Hepatocyte (in vitro differentiated cells): Measurements from ENCODE around the gene PRKCSH. TPM values are rescaled to one million over a fixed set of nuclear protein-coding genes. Genes with fewer than 3 reads are reported as not detected.

ENCODE experiments used
- DNase-seq: peaks from one replicate; pipeline ENCODE4 v3.0.0-alpha.2; 2016; ENCODE audit warnings: low spot score
- H2AFZ ChIP-seq: fragments of 200-600 bp; sonication (generic); 2 replicates; pipeline ENCODE4 v1.6.0; 2016; ENCODE audit warnings: antibody characterized with exemption, mild to moderate bottlenecking
- H3K27ac ChIP-seq: fragments of 200-600 bp; sonication (generic); 2 replicates; pipeline ENCODE4 v1.5.1; 2016; ENCODE audit warnings: mild to moderate bottlenecking
- H3K27me3 ChIP-seq: fragments of 200-600 bp; sonication (generic); 2 replicates; pipeline ENCODE4 v1.6.1; 2016
- H3K36me3 ChIP-seq: fragments of 200-600 bp; sonication (generic); replicated peaks from 2 replicates; pipeline ENCODE4 v1.5.1; 2016; ENCODE audit warnings: low read depth; ENCODE audit not compliant: insufficient read depth
- H3K4me1 ChIP-seq: fragments of 200-600 bp; sonication (generic); 2 replicates; pipeline ENCODE4 v1.5.1; 2016; ENCODE audit warnings: mild to moderate bottlenecking, moderate library complexity; ENCODE audit not compliant: insufficient read depth
- H3K4me2 ChIP-seq: fragments of 200-600 bp; sonication (generic); 2 replicates; pipeline ENCODE4 v1.6.0; 2016
- H3K4me3 ChIP-seq: fragments of 200-600 bp; sonication (generic); 2 replicates; pipeline ENCODE4 v1.5.1; 2016; ENCODE audit warnings: mild to moderate bottlenecking
- H3K79me2 ChIP-seq: fragments of 200-600 bp; sonication (generic); 2 replicates; pipeline ENCODE4 v1.6.0; 2017; ENCODE audit warnings: mild to moderate bottlenecking
- H3K9me2 ChIP-seq: fragments of 200-600 bp; sonication (generic); replicated peaks from 2 replicates; pipeline ENCODE4 v1.6.0; 2017; ENCODE audit warnings: mild to moderate bottlenecking; ENCODE audit not compliant: insufficient read depth
- H3K9me3 ChIP-seq: fragments of 200-600 bp; sonication (generic); 2 replicates; pipeline ENCODE4 v1.5.1; 2016; ENCODE audit warnings: low read depth, mild to moderate bottlenecking
- H4K20me1 ChIP-seq: fragments of 200-600 bp; sonication (generic); 2 replicates; pipeline ENCODE4 v1.6.0; 2016; ENCODE audit warnings: mild to moderate bottlenecking; ENCODE audit not compliant: insufficient read depth, poor library complexity, severe bottlenecking
- EZH2 ChIP-seq: fragments of 200-600 bp; sonication (generic); IDR thresholded peaks from 2 replicates; pipeline ENCODE4 v1.6.1; 2016; ENCODE audit warnings: antibody characterized with exemption, mild to moderate bottlenecking, borderline replicate concordance
- EZH2phosphoT487 ChIP-seq: fragments of 200-600 bp; sonication (generic); IDR thresholded peaks from one replicate; pipeline ENCODE4 v1.6.1; 2018; ENCODE audit warnings: antibody characterized with exemption, mild to moderate bottlenecking, low read depth, moderate library complexity; ENCODE audit not compliant: unreplicated experiment, severe bottlenecking
- WGBS: methylation state at CpG from one replicate; pipeline ENCODE4 v1.1.6; 2016; ENCODE audit warnings: low lambda C conversion rate; ENCODE audit errors: missing lambda C conversion rate; 5-methylcytosine and 5-hydroxymethylcytosine counted together
- polyA plus RNA-seq: library from polyadenylated mRNA; unstranded; fragments of >200 nt; fragmentation: Nextera tagmentation; extraction: Ambion mirVana; gene quantifications from 2 replicates; pipeline ENCODE4 v1.2.1, GENCODE V29; 2016
- total RNA-seq: library from RNA; depleted of rRNA; stranded (reverse); fragments of >200 nt; gene quantifications from 2 replicates; pipeline ENCODE4 v1.2.3, GENCODE V29; 2014
- TF ChIP-seq, protein P1 (sequence below): fragments of 200-600 bp; sonication (generic); IDR thresholded peaks from 2 replicates; pipeline ENCODE4 v1.5.1; 2016; ENCODE audit warnings: antibody characterized with exemption, mild to moderate bottlenecking; ENCODE audit not compliant: poor library complexity

PRKCSH gene
- total and polyA plus RNA-seq, 2 experiments from 2014 or later: 85.1 to 251 TPM

DNA sequence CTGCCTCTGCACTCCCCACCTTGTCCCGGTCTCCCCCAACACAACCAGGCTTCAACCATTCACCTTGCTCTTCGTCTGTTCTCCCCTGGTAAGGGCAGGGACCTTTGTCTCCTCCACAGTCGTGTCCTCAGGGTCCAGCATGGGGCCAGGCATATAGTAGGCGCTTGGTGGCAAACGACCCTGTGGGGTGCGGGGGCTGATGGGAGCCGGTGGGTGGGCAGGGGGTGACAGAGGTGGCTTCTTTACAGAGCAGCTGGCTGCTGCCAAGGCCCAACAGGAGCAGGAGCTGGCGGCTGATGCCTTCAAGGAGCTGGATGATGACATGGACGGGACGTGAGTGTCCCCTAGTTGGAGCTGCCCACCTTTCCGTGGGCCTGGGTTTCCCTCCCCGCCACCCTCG, 9.7 kb downstream of the PRKCSH start:
- H3K36me3 ChIP-seq: no peaks in the 10 kb centered on the region

GRCh38 chr19:11446271-11446651, 10.8 kb downstream of the PRKCSH start:
- Histone ChIP-seq H3K4me2 (no peak overlapping the region), H3K79me2 (no peaks in the 10 kb centered on the region), H3K4me3 (no peak overlapping the region), H3K4me1 (no peaks in the 10 kb centered on the region), H2AFZ (no peak overlapping the region), H3K9me3 (no peaks in the 10 kb centered on the region), H3K27me3 (no peaks in the 10 kb centered on the region), H3K36me3 (no peaks in the 10 kb centered on the region), H3K27ac (no peak overlapping the region), H4K20me1 (no peaks in the 10 kb centered on the region), H3K9me2 (no peaks in the 10 kb centered on the region)
- TF ChIP-seq, protein P1, sequence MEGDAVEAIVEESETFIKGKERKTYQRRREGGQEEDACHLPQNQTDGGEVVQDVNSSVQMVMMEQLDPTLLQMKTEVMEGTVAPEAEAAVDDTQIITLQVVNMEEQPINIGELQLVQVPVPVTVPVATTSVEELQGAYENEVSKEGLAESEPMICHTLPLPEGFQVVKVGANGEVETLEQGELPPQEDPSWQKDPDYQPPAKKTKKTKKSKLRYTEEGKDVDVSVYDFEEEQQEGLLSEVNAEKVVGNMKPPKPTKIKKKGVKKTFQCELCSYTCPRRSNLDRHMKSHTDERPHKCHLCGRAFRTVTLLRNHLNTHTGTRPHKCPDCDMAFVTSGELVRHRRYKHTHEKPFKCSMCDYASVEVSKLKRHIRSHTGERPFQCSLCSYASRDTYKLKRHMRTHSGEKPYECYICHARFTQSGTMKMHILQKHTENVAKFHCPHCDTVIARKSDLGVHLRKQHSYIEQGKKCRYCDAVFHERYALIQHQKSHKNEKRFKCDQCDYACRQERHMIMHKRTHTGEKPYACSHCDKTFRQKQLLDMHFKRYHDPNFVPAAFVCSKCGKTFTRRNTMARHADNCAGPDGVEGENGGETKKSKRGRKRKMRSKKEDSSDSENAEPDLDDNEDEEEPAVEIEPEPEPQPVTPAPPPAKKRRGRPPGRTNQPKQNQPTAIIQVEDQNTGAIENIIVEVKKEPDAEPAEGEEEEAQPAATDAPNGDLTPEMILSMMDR: no peak
- TF ChIP-seq EZH2: no peak
- no peak for DNase-seq
- WGBS: 100% methylated on average over 3 of the region's 14 CpGs

More for the DNA sequence above, 9.7 kb downstream of the PRKCSH start:
- Histone ChIP-seq H3K79me2 (peaks cover 2% of the 10 kb centered on the region), H3K4me3 (no peak overlapping the region), H3K9me3 (no peaks in the 10 kb centered on the region), H3K27me3 (no peaks in the 10 kb centered on the region), H3K4me1 (no peaks in the 10 kb centered on the region), H4K20me1 (no peaks in the 10 kb centered on the region), H3K4me2 (no peak overlapping the region), H3K9me2 (no peaks in the 10 kb centered on the region), H2AFZ (no peak overlapping the region), H3K27ac (no peak overlapping the region)
- TF ChIP-seq, protein P1: no peak
- TF ChIP-seq EZH2phosphoT487: no peak
- no peak for DNase-seq
- 94% methylated on average over 9 of the region's 13 CpGs for WGBS

- no peak overlapping the region for H2AFZ ChIP-seq
- H3K9me3 ChIP-seq: no peaks in the 10 kb centered on the region
- H3K4me2 ChIP-seq: no peak overlapping the region
- no peaks in the 10 kb centered on the region for H3K36me3 ChIP-seq
- no peak overlapping the region for H3K4me3 ChIP-seq
- no peaks in the 10 kb centered on the region for H3K27me3 ChIP-seq
- H3K79me2 ChIP-seq: no peaks in the 10 kb centered on the region
- 77% methylated on average over 19 of the region's 23 CpGs for WGBS
- H3K27ac ChIP-seq: no peak overlapping the region
- peak; percentile 58 for DNase-seq
- H4K20me1 ChIP-seq: no peaks in the 10 kb centered on the region
- H3K9me2 ChIP-seq: no peaks in the 10 kb centered on the region
- TF ChIP-seq, protein P1: peak; percentile 70
- TF ChIP-seq EZH2 (no peak), EZH2phosphoT487 (no peak)
- H3K4me1 ChIP-seq: peaks cover under 1% of the 10 kb centered on the region
These were observed 11.3 kb downstream of the PRKCSH start for GRCh38 chr19:11446652-11447301.
